Coronary artery (tissue), 2 donors: ENCODE data around the gene ESPNL.

Experiments
- DNase-seq: peaks from one replicate; pipeline ENCODE4 v3.0.0-alpha.2; 2017; ENCODE audit warnings: low spot score
- H3K27ac ChIP-seq, 2 donors: fragments of 200-600 bp; sonication (generic); one replicate each; pipeline ENCODE4 v1.5.1; 2016 to 2019
- H3K4me3 ChIP-seq: fragments of 200-600 bp; sonication (generic); 2 replicates; pipeline ENCODE4 v1.5.1; 2016; ENCODE audit warnings: mild to moderate bottlenecking, moderate library complexity
- TF ChIP-seq, protein P1 (sequence below): fragments of 200-600 bp; sonication (generic); IDR thresholded peaks from one replicate; pipeline ENCODE4 v1.5.1; 2019; ENCODE audit warnings: antibody characterized with exemption

ESPNL gene

DNA sequence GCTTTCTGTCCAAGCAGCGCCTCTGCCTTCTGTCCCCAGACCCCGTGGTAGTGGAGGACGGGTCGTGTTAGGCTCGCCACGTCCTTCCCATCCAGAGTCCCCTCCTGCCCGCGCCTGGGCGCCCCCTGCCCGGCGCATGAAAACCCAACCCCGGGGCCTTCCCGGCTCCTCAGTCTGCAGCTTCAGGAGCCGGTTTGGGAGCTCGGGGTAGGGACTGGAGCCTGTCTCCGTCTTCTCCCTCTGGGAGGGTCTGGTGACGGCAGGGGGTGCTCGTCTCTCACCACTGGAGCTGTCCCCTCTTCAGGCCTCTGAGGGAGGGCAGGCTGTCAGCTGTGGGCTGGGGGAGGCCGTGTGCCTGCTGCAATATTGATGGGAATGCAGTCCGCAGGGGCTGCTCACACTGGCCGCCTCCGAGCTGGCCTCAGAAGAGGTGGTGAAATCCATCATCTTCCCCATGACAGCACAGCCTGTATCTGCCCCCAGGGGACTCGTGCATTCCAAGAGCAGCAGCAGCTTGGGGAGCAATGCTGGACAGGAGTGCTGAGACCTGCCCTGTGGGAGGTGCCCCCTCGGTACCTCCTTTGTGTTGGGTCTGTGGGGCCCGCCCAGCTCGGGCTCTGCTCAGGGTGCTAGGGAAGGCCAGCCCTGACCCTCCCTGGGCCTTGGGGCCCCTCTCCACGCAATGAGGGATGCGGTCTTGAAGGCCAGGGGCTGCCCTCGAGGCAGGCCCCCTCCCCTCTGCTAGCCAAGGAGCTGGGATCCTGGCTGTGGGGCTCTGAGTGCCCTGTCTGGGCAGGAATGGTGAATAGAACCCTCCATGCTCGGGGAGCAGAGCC is 20.5 kb downstream of the ESPNL start:
- Histone ChIP-seq H3K4me3 (no peak overlapping the region), H3K27ac (no peak overlapping the region)
- DNase-seq, result no peak
- TF ChIP-seq, protein P1, sequence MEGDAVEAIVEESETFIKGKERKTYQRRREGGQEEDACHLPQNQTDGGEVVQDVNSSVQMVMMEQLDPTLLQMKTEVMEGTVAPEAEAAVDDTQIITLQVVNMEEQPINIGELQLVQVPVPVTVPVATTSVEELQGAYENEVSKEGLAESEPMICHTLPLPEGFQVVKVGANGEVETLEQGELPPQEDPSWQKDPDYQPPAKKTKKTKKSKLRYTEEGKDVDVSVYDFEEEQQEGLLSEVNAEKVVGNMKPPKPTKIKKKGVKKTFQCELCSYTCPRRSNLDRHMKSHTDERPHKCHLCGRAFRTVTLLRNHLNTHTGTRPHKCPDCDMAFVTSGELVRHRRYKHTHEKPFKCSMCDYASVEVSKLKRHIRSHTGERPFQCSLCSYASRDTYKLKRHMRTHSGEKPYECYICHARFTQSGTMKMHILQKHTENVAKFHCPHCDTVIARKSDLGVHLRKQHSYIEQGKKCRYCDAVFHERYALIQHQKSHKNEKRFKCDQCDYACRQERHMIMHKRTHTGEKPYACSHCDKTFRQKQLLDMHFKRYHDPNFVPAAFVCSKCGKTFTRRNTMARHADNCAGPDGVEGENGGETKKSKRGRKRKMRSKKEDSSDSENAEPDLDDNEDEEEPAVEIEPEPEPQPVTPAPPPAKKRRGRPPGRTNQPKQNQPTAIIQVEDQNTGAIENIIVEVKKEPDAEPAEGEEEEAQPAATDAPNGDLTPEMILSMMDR, result no peak

DNA sequence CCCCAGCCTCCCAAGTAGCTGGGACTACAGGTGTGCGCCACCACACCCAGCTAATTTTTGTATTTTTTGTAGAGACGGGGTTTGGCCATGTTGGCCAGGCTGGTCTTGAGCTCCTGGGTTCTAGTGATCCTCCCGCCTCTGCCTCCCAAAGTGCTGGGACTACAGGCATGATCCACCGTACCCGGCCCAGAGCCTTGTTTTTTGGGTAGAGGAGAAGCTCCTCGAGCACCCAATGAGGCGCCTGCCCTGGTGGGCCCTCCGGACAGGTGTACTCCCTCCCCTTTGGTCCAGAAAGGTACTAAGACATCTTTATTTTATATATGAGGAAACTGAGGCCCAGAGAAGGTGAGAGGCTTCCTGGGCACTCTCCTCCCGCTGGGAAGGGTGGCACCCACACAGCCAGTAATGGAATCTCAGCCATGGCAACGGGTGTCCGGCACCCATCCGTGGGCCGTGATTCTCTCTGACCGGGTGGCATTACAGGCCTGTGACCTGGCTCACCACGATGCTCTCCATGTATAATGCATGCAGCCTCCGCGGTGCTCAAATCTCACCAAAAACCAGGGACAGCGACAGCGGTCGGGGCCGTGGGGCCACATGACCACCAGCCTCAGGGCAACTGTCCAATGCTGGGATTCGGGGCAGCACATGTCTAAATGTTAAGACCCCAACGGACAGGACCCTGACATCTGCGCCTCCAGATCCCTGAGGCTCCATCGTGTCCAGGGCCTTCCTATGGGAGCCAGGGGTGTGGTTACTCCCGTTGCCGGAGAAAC is 21.6 kb downstream of the ESPNL start:
- TF ChIP-seq, protein P1, result no peak
- no peak for DNase-seq
- Histone ChIP-seq H3K4me3 (no peak overlapping the region), H3K27ac (no peak overlapping the region)

DNA sequence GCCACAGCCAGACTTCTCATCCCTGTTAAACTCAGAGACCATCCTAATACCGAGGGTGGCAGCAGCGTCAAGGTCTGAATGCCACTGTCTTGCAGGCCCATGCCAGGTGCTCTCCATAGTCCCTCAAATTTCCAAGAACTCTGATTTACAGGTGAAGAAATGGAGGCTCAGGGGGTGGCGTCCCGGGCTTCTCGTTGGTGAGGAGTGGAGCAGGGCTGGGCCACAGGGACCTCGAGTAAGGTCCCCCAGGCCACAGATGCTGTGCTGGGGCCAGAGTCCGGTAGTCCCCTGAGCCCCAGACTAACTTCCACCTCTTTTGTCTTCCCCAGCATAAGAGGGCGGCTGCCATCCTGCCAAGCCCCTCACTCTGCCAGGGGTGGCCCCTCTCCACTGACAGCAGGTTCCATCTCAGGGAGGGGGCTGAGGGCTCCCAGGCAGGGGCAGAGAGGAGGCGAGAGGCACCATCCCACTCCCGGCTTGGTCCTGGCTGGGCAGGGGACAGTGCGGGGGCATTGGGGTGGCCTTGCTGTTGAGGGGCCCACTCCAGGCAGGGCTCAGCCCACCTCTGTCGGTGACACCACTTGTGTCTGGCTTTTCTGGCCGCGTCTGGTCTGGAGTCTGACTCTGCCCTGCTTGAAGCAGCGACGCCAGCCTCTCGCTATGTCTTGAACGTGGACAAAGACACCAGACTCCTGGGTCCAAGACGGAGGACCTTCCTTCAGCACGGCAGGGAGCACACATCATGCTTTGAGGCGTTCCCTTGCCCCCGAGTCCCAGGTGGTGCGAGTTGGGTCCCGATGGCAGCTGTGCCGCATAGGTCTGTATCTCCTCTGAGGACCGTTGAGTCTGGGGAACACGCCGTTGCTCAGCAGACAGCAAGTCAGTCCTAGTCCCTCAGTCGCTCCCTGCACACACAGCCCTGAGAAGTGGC is 22.4 kb downstream of the ESPNL start:
- Histone ChIP-seq H3K4me3 (no peak overlapping the region), H3K27ac (no peak overlapping the region)
- DNase-seq, result no peak
- TF ChIP-seq, protein P1, result no peak

DNA sequence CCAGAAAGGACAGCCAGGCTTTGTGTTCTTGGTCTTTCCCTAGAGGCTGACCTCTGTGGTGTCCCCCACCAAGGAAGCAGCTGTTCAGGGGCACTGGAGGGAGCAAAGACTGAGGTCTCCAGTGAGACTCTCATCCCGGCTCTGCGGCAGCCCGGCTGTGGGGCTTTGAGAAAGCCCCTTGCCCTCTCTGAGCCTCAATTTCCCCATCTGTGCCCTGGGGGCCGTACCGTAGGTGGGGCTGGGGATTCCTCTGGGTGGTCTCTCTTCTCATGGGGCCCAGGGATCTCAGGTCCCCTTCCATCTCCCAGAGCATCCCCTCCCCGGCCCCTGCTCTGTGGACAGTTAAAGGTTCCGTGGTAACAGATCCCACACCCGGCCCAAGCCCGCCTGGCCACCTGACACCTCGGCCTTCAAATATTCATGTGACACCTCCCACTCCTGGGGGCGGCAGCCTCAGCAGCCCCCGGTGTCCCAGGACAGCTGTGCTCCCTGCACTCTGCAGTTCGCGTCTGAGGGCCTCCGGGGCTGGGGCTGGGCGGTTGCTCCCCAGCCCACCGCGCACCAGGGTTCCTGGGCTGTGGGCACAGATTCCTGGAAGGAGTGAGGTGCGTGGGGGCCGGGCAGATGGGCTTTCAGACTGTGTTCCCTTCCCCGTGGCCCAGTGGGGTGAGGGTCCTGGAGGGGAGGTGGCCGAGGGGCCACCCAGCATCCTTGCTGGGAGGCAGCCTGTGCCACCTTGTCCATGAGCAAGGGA is 23.3 kb downstream of the ESPNL start:
- no peak for DNase-seq
- no peak overlapping the region for H3K27ac ChIP-seq
- no peak overlapping the region for H3K4me3 ChIP-seq
- TF ChIP-seq, protein P1, result no peak

DNA sequence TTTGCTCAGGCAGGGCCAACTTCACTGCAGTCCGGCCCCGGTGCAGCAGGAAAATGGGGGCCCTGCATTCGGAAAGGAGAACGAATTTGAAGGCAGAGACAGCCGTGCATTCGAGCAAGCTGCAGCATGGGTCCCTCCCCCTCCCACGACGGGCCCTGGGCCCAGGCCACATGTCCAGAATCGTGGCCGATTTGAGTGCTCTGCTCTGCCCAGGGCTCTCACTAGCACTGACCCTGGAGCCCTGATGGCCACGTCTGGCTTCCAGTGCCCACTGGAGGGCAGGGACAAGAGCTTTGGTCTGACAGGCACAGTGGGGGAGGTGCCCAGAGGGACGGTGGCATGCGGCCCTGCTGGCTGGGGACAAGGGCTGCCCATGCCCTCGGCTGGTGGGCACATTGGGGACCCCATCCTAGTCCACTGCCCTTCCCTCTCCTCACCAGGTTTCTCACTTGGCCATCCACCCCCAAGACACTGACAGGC is 23.9 kb downstream of the ESPNL start:
- no peak for DNase-seq
- H3K27ac ChIP-seq, result no peak overlapping the region
- TF ChIP-seq, protein P1, result no peak
- no peak overlapping the region for H3K4me3 ChIP-seq

DNA sequence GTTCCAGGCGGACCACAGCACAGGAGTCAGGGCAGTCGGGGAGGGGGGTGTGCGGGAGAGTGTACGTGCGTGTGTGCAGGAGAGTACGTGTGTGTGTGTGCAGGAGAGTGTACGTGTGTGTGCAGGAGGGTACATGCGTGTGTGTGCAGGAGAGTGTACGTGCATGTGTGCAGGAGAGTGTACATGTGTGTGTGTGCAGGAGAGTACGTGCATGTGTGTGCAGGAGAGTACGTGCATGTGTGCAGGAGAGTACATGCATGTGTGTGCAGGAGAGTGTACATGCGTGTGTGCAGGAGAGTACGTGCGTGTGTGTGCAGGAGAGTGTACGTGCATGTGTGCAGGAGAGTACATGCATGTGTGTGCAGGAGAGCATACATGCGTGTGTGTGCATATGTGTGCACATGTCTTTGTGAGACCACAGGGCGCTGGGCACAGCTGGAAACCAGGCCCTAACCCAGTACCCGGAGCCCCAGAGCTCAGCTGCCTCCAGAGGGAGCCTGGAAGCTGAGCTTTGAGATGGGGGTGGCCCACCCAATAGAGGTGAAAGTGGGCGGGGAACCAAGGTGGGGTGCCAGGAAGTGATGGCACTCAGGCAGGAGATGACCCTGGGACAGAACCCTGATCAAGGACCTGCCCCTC is 24.5 kb downstream of the ESPNL start:
- TF ChIP-seq, protein P1, result no peak
- H3K27ac ChIP-seq, result no peak overlapping the region
- DNase-seq, result no peak
- no peak overlapping the region for H3K4me3 ChIP-seq
